Small intestine (tissue), 7 donors: ENCODE results near the gene ANGPTL4. TPM values are rescaled to one million over a fixed set of nuclear protein-coding genes. Genes with fewer than 3 reads are reported as not detected.

ENCODE experiments used
- DNase-seq, 2 donors: peaks; one replicate each; pipeline versions ENCODE4 v3.0.0 to v3.0.0-alpha.2; 2013
- FAIRE-seq: peaks from 2 replicates; lab custom pipeline; 2012; peaks lifted over from hg19 to GRCh38; lab: Jason Lieb, UNC
- H3K27ac ChIP-seq, 3 donors: one replicate each; pipeline ENCODE4 v1.5.1; 2013; ENCODE audit warnings: low read length in 2 of 3, mild to moderate bottlenecking in 2 of 3, control low read depth in 1 of 3, inconsistent platforms in 1 of 3, low read depth in 1 of 3, moderate library complexity in 1 of 3
- H3K27me3 ChIP-seq, 3 donors: one replicate each; pipeline ENCODE4 v1.6.1; 2013; ENCODE audit warnings: low read length in 3 of 3, inconsistent platforms in 1 of 3; ENCODE audit not compliant: control insufficient read depth in 3 of 3, insufficient read depth in 3 of 3
- H3K36me3 ChIP-seq, 3 donors: one replicate each; pipeline ENCODE4 v1.6.1; 2013; ENCODE audit warnings: low read length in 3 of 3, inconsistent platforms in 1 of 3, low read depth in 1 of 3, mild to moderate bottlenecking in 1 of 3, moderate library complexity in 1 of 3; ENCODE audit not compliant: control insufficient read depth in 3 of 3, insufficient read depth in 2 of 3
- H3K4me1 ChIP-seq, 3 donors: one replicate each; pipeline ENCODE4 v1.6.1; 2013; ENCODE audit warnings: low read length in 2 of 3, inconsistent platforms in 1 of 3, low read depth in 1 of 3, mild to moderate bottlenecking in 1 of 3, moderate library complexity in 1 of 3; ENCODE audit not compliant: control insufficient read depth in 3 of 3, insufficient read depth in 2 of 3
- H3K4me3 ChIP-seq, 3 donors: one replicate each; pipeline ENCODE4 v1.5.1; 2013; ENCODE audit warnings: low read length in 3 of 3, control low read depth in 1 of 3, inconsistent platforms in 1 of 3, low read depth in 1 of 3, mild to moderate bottlenecking in 1 of 3, moderate library complexity in 1 of 3
- H3K9me3 ChIP-seq, 2 donors: one replicate each; pipeline ENCODE4 v1.6.1; 2013; ENCODE audit warnings: low read depth in 1 of 2, low read length in 1 of 2; ENCODE audit not compliant: control insufficient read depth in 2 of 2, insufficient read depth in 1 of 2
- WGBS, 3 donors: extraction: QIAGEN DNeasy Blood & Tissue Kit; methylation state at CpG; one replicate each; pipeline ENCODE4 v1.1.7; 2013; 5-methylcytosine and 5-hydroxymethylcytosine counted together
- polyA plus RNA-seq, 4 donors: library from polyadenylated mRNA; stranded (reverse) in 3 of 4; unstranded in 1 of 4; fragments of 200-250 nt in 3 of 4; fragments of 120-200 nt in 1 of 4; gene quantifications; one replicate each; pipeline versions ENCODE4 v1.2.1 to v1.2.3, GENCODE V29; 2013
- donor health status: healthy with polysubstance abuse.
- donor health status: control.
- donor health status: control.
- donor health status: Bipolar disorder and iron deficiency.
- donor health status: healthy.

ANGPTL4 gene
- polyA plus RNA-seq, 4 donors = 1.0 to 24.8 (median 8.7) TPM

GRCh38 chr19:8331263-8331845 is 32.6 kb upstream of the ANGPTL4 start:
- Histone ChIP-seq H3K27ac (no peak overlapping the region), H3K9me3 (peaks cover 0 to 3% of the 10 kb centered on the region in 2 donors), H3K27me3 (peaks cover 10 to 43% (median 23%) of the 10 kb centered on the region in 3 donors), H3K4me1 (peaks cover 0 to 4% (median 0%) of the 10 kb centered on the region in 3 donors), H3K36me3 (no peaks in the 10 kb centered on the region), H3K4me3 (no peak overlapping the region)
- DNase-seq (no peak), FAIRE-seq (no peak)
- 72 to 76% (median 75%) methylated on average over 8 of the region's 8 CpGs for WGBS, 3 donors

- peaks cover 10 to 50% (median 25%) of the 10 kb centered on the region in 3 donors for H3K27me3 ChIP-seq
- H3K4me1 ChIP-seq = peaks cover 0 to 4% (median 0%) of the 10 kb centered on the region in 3 donors
- no peak for FAIRE-seq
- no peak overlapping the region for H3K27ac ChIP-seq
- 15 to 25% (median 24%) methylated on average over 44 to 52 of the region's 52 CpGs for WGBS, 3 donors
- H3K4me3 ChIP-seq = no peak overlapping the region
- no peaks in the 10 kb centered on the region for H3K9me3 ChIP-seq
- no peaks in the 10 kb centered on the region for H3K36me3 ChIP-seq
- no peak for DNase-seq
Observed at GRCh38 chr19:8332976-8333766, 30.8 kb upstream of the ANGPTL4 start.

- Histone ChIP-seq H3K4me1 (peaks cover 0 to 4% (median 0%) of the 10 kb centered on the region in 3 donors), H3K27me3 (peaks cover 10 to 54% (median 25%) of the 10 kb centered on the region in 3 donors), H3K27ac (no peak overlapping the region), H3K9me3 (no peaks in the 10 kb centered on the region), H3K36me3 (no peaks in the 10 kb centered on the region), H3K4me3 (no peak overlapping the region)
- 14 to 23% (median 20%) methylated on average over 38 to 48 of the region's 48 CpGs for WGBS, 3 donors
- FAIRE-seq (no peak), DNase-seq (no peak)
Observed at GRCh38 chr19:8333767-8334457, 30.0 kb upstream of the ANGPTL4 start.

GRCh38 chr19:8334458-8335342 is 29.3 kb upstream of the ANGPTL4 start:
- Histone ChIP-seq H3K9me3 (no peaks in the 10 kb centered on the region), H3K4me3 (peak overlapping the region in 2 of 3 donors; percentile 6 to 54), H3K27me3 (peaks cover 10 to 57% (median 25%) of the 10 kb centered on the region in 3 donors), H3K4me1 (peaks cover 0 to 4% (median 0%) of the 10 kb centered on the region in 3 donors), H3K27ac (no peak overlapping the region), H3K36me3 (no peaks in the 10 kb centered on the region)
- 4 to 13% (median 7%) methylated on average over 46 to 117 of the region's 117 CpGs for WGBS, 3 donors
- FAIRE-seq (no peak), DNase-seq (peak; percentile 67 to 84)

- H3K4me3 ChIP-seq = peak overlapping the region in 2 of 3 donors; percentile 6 to 54
Observed at GRCh38 chr19:8335343-8336071, 28.4 kb upstream of the ANGPTL4 start.

GRCh38 chr19:8336072-8336569 is 27.8 kb upstream of the ANGPTL4 start:
- peaks cover 0 to 4% (median 0%) of the 10 kb centered on the region in 3 donors for H3K4me1 ChIP-seq
- DNase-seq (no peak), FAIRE-seq (no peak)
- no peaks in the 10 kb centered on the region for H3K9me3 ChIP-seq
- peaks cover 12 to 68% (median 25%) of the 10 kb centered on the region in 3 donors for H3K27me3 ChIP-seq
- H3K36me3 ChIP-seq = no peaks in the 10 kb centered on the region
- 25 to 39% (median 33%) methylated on average over 25 to 27 of the region's 27 CpGs for WGBS, 3 donors
- no peak overlapping the region for H3K27ac ChIP-seq
- H3K4me3 ChIP-seq = no peak overlapping the region

More at GRCh38 chr19:8335343-8336071, 28.4 kb upstream of the ANGPTL4 start:
- no peaks in the 10 kb centered on the region for H3K9me3 ChIP-seq
- no peaks in the 10 kb centered on the region for H3K36me3 ChIP-seq
- no peak for DNase-seq
- no peak overlapping the region for H3K27ac ChIP-seq
- WGBS, 3 donors = 9 to 10% (median 9%) methylated on average over 52 to 79 of the region's 79 CpGs
- FAIRE-seq = no peak
- peaks cover 0 to 4% (median 0%) of the 10 kb centered on the region in 3 donors for H3K4me1 ChIP-seq
- peaks cover 12 to 63% (median 25%) of the 10 kb centered on the region in 3 donors for H3K27me3 ChIP-seq

- FAIRE-seq (no peak), DNase-seq (no peak)
- WGBS, 3 donors = 46 to 55% (median 48%) methylated on average over 7 to 8 of the region's 8 CpGs
- peaks cover 0 to 4% (median 0%) of the 10 kb centered on the region in 3 donors for H3K4me1 ChIP-seq
- H3K4me3 ChIP-seq = no peak overlapping the region
- H3K36me3 ChIP-seq = no peaks in the 10 kb centered on the region
- peaks cover 12 to 67% (median 25%) of the 10 kb centered on the region in 3 donors for H3K27me3 ChIP-seq
- no peak overlapping the region for H3K27ac ChIP-seq
- no peaks in the 10 kb centered on the region for H3K9me3 ChIP-seq
Observed at GRCh38 chr19:8336660-8337059, 27.3 kb upstream of the ANGPTL4 start.
